Measurements from ENCODE around the gene KRTAP4-6.
"Not testable (repeated sequence)": the region's sequence is repeated elsewhere in the genome, so short reads cannot be mapped to it uniquely, and the experiment has no call there.

Gene KRTAP4-6

DNA sequence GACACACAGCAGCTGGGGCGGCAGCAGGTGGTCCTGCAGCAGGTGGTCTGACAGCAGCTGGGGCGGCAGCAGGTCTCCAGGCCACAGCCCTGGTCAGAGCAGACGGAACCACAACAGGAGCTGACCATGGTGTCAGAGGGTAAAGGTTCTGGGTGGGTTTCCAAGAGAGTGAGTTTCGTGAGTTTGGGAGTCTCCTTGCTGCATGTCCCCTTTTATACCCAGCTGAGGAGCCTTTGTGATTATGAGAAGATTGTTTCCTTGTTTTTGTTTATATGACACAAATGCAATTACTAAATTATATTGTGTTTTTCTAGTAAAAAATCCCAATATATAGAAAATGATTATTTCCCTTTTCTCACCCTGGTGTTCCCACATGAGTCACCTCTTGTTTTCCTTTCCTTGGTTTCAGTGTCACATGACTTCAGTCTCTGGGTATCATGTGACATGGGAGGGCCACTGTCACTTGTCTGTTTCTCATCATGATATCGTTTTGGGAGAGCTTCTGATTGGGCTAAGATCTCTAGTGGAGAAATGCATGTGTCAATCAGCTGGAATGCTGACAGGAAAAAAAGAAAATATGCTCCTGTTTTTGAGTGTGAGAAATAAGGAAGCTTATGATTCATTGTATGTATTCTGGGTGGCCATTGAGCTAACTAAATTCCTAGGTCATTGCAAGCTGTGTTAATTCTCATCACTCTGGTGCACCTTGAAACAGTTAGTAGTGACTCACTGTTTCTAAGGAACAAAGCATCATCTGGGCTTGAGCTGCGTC lies at the start of gene KRTAP4-6:
Gene KRTAP4-6 (minus strand): TSS at position 185 of the 772 bp plus-strand sequence. CDS start 57 bp downstream, at position 128.
- DNase-seq (ENCODE audit: low read depth), result peak; percentile 54
- H3K4me3 ChIP-seq (ENCODE audit: low read depth, low read length), result no peak within 1 kb of the TSS

GRCh38 chr17:41189837-41190318 lies 49.5 kb upstream of the KRTAP4-6 start, which contains the start of gene KRTAP9-1:
KRTAP9-1 (plus strand) TSS chr17:41189887; CDS start chr17:41189887, 0 bp downstream.
- DNase-seq (ENCODE audit: low read depth); H3K4me3 ChIP-seq (ENCODE audit: low read depth, low read length): not testable (repeated sequence)

More for the DNA sequence above, at the start of gene KRTAP4-6:
- TF ChIP-seq, protein P1, sequence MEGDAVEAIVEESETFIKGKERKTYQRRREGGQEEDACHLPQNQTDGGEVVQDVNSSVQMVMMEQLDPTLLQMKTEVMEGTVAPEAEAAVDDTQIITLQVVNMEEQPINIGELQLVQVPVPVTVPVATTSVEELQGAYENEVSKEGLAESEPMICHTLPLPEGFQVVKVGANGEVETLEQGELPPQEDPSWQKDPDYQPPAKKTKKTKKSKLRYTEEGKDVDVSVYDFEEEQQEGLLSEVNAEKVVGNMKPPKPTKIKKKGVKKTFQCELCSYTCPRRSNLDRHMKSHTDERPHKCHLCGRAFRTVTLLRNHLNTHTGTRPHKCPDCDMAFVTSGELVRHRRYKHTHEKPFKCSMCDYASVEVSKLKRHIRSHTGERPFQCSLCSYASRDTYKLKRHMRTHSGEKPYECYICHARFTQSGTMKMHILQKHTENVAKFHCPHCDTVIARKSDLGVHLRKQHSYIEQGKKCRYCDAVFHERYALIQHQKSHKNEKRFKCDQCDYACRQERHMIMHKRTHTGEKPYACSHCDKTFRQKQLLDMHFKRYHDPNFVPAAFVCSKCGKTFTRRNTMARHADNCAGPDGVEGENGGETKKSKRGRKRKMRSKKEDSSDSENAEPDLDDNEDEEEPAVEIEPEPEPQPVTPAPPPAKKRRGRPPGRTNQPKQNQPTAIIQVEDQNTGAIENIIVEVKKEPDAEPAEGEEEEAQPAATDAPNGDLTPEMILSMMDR (conservative IDR thresholded peaks at IDR 0.05; ENCODE audit: low read depth, low read length), result no peak

- TF ChIP-seq, protein P1 (conservative IDR thresholded peaks at IDR 0.05; ENCODE audit: low read depth, low read length), result no peak
- DNase-seq (ENCODE audit: low read depth), result no peak
- no peak overlapping the region for H3K4me3 ChIP-seq (ENCODE audit: low read depth, low read length)
Measured at GRCh38 chr17:41186872-41187271, 46.5 kb upstream of the KRTAP4-6 start.

DNA sequence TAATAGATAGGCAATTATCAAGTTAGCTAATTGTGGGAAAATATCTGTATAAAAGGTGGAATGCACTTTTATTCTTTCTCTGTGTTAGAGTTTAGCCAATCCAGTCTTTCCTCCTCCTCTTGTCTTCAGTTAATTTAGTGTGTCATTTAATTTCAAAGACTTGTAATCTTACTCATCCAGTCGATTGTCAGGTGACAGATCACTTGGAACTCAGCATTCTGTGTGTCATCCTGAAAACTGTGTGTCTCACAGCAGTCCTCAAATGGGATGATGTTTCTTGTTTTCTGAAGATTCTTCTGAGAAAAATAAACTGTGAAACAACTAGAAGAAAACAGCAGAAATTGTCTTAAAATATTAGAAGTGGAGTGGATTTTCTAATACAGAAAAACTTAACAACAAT lies 44.7 kb upstream of the KRTAP4-6 start:
- no peak overlapping the region for H3K4me3 ChIP-seq (ENCODE audit: low read depth, low read length)
- no peak for DNase-seq (ENCODE audit: low read depth)
- TF ChIP-seq, protein P1 (conservative IDR thresholded peaks at IDR 0.05; ENCODE audit: low read depth, low read length), result no peak

- TF ChIP-seq, protein P1 (conservative IDR thresholded peaks at IDR 0.05; ENCODE audit: low read depth, low read length), result no peak
- H3K4me3 ChIP-seq (ENCODE audit: low read depth, low read length), result no peak within 1 kb of the TSS
- DNase-seq (ENCODE audit: low read depth), result no peak
Measured at GRCh38 chr17:41184480-41184961, 44.2 kb upstream of the KRTAP4-6 start, which contains the start of gene KRTAP4-1. KRTAP4-1 (minus strand) TSS chr17:41184911; CDS start chr17:41184854, 57 bp downstream.

DNA sequence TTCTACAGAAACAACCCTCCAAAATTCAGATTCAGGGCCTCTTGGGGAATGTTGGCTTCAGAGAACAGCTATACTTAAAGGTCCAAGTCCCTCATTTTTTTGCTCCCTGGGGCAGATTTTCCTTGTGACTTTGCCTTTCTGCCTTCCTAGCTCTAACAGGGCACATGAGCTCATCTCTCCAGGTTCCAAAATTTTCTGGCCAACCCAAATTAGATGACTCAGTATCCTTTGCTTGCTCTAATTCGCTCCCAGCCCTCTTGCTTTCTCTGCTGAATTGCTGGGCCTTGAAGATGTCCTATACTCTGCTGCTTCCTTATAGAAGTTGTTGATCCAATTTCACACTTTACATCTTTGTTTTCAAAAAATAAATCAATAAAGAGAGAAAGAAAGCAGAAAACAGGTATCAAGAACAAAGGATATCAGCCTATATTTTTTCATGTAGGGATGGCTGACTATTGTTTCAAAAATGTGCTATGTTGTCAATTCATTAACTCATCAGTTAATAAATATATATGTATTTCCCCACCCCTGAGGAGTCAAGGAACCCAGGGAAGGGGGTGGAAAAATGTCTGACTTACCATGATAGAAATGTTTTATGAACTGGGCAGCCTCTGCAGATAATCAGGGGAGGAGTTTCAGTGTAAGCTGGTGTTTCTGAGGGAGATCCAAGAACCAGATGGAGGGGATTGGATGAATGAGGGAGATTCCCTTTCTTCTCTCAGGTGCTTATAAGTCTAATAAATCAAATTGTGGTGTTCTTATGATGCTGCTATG lies 38.7 kb upstream of the KRTAP4-6 start:
- H3K4me3 ChIP-seq (ENCODE audit: low read depth, low read length), result no peak overlapping the region
- TF ChIP-seq, protein P1 (conservative IDR thresholded peaks at IDR 0.05; ENCODE audit: low read depth, low read length), result no peak
- DNase-seq (ENCODE audit: low read depth), result no peak

- TF ChIP-seq, protein P1 (conservative IDR thresholded peaks at IDR 0.05; ENCODE audit: low read depth, low read length), result no peak
- H3K4me3 ChIP-seq (ENCODE audit: low read depth, low read length), result no peak overlapping the region
- DNase-seq (ENCODE audit: low read depth), result no peak
Measured at GRCh38 chr17:41178341-41178740, 38.0 kb upstream of the KRTAP4-6 start.

Measured in choroid plexus epithelial cell (primary cell).